ENCODE results near the gene SCNN1A.

Gene SCNN1A

GRCh38 chr12:6383572-6384498 is 8.5 kb upstream of the SCNN1A start, which contains the start of gene LTBR:
Gene LTBR (plus strand): TSS chr12:6384162. CDS start chr12:6384359, 197 bp downstream.
- DNase-seq, result peak in 1 of 2 experiments; percentile 16

- no peak for DNase-seq
Measured at GRCh38 chr12:6382982-6383381, 7.6 kb upstream of the SCNN1A start.

GRCh38 chr12:6382371-6382770 is 7.0 kb upstream of the SCNN1A start:
- DNase-seq, result no peak

GRCh38 chr12:6380141-6381121 is 5.1 kb upstream of the SCNN1A start:
- no peak for DNase-seq

GRCh38 chr12:6378709-6379472 is 3.5 kb upstream of the SCNN1A start:
- no peak for DNase-seq

GRCh38 chr12:6377667-6377994 is 2.3 kb upstream of the SCNN1A start:
- DNase-seq, result no peak

GRCh38 chr12:6376870-6377666 is 1.7 kb upstream of the SCNN1A start:
- no peak for DNase-seq

GRCh38 chr12:6376079-6376869 is 911 bp upstream of the SCNN1A start:
- no peak for DNase-seq

GRCh38 chr12:6374786-6375160 is 590 bp downstream of the SCNN1A start:
- DNase-seq, result no peak

- DNase-seq, result no peak
Measured at GRCh38 chr12:6374028-6374785, 1.2 kb downstream of the SCNN1A start.

- no peak for DNase-seq
Measured at GRCh38 chr12:6373022-6373787, 2.2 kb downstream of the SCNN1A start.

GRCh38 chr12:6372403-6373003 is 2.9 kb downstream of the SCNN1A start:
- DNase-seq, result no peak

GRCh38 chr12:6370994-6371754 is 4.2 kb downstream of the SCNN1A start:
- DNase-seq, result no peak

- no peak for DNase-seq
Measured at GRCh38 chr12:6370576-6370935, 4.8 kb downstream of the SCNN1A start.

GRCh38 chr12:6369916-6370575 is 5.3 kb downstream of the SCNN1A start:
- DNase-seq, result no peak

GRCh38 chr12:6368906-6369525 is 6.3 kb downstream of the SCNN1A start:
- no peak for DNase-seq
